Mesenchymal stem cell (in vitro differentiated cells and primary cell): ENCODE data around the gene B3GALT6.

Experiments used
- DNase-seq: peaks from one replicate; pipeline ENCODE4 v3.0.0-alpha.2; 2013
- H2AFZ ChIP-seq: one replicate; pipeline ENCODE4 v1.6.1; 2013; ENCODE audit warnings: low read depth, mild to moderate bottlenecking, control low read depth, inconsistent platforms, low read length, moderate library complexity
- H2AK5ac ChIP-seq: 2 replicates; pipeline ENCODE4 v1.6.1; 2013; ENCODE audit warnings: low read length, moderate library complexity, mild to moderate bottlenecking, inconsistent platforms; ENCODE audit not compliant: severe bottlenecking
- H2BK120ac ChIP-seq: one replicate; pipeline ENCODE4 v1.6.1; 2013; ENCODE audit warnings: low read depth, mild to moderate bottlenecking, inconsistent platforms, low read length, moderate library complexity
- H2BK12ac ChIP-seq, 2 experiments: one replicate each; pipeline ENCODE4 v1.6.1; 2013; ENCODE audit warnings: inconsistent platforms in 2 of 2, low read length in 2 of 2, mild to moderate bottlenecking in 2 of 2, moderate library complexity in 2 of 2, control low read depth in 1 of 2
- H2BK15ac ChIP-seq: one replicate; pipeline ENCODE4 v1.6.1; 2013; ENCODE audit warnings: mild to moderate bottlenecking, low read depth, inconsistent platforms; ENCODE audit not compliant: poor library complexity, severe bottlenecking
- H2BK5ac ChIP-seq: 2 replicates; pipeline ENCODE4 v1.6.1; 2013; ENCODE audit warnings: low read depth, mild to moderate bottlenecking, low read length, control low read depth, inconsistent platforms; ENCODE audit not compliant: poor library complexity, severe bottlenecking
- H3K14ac ChIP-seq, 2 experiments: one replicate each; pipeline ENCODE4 v1.6.1; 2013; ENCODE audit warnings: inconsistent platforms in 2 of 2, low read length in 2 of 2, control low read depth in 1 of 2, mild to moderate bottlenecking in 1 of 2, moderate library complexity in 1 of 2
- H3K18ac ChIP-seq, 2 experiments: one replicate each; pipeline ENCODE4 v1.6.1; 2013; ENCODE audit warnings: inconsistent platforms in 2 of 2, low read length in 2 of 2, control low read depth in 1 of 2, low read depth in 1 of 2, mild to moderate bottlenecking in 1 of 2
- H3K23ac ChIP-seq, 2 experiments: one replicate each; pipeline ENCODE4 v1.6.1; 2013; ENCODE audit warnings: inconsistent platforms in 2 of 2, low read length in 2 of 2, mild to moderate bottlenecking in 2 of 2, moderate library complexity in 2 of 2, control low read depth in 1 of 2
- H3K27ac ChIP-seq: 2 replicates; pipeline ENCODE4 v1.5.1; 2013; ENCODE audit warnings: mild to moderate bottlenecking, moderate library complexity, low read length, control low read depth, inconsistent platforms; ENCODE audit not compliant: poor library complexity, severe bottlenecking
- H3K27me3 ChIP-seq, 2 experiments: 2 replicates each; pipeline versions ENCODE4 v1.6.1 to v1.7.0; 2013; ENCODE audit warnings: low read length in 2 of 2, mild to moderate bottlenecking in 2 of 2, moderate library complexity in 2 of 2, control low read depth in 1 of 2, inconsistent platforms in 1 of 2; ENCODE audit not compliant: control insufficient read depth in 1 of 2, insufficient read depth in 1 of 2
- H3K36me3 ChIP-seq, 2 experiments: 2 replicates each; pipeline versions ENCODE4 v1.6.1 to v1.7.0; 2013; ENCODE audit warnings: low read length in 2 of 2, control low read depth in 1 of 2, inconsistent platforms in 1 of 2, low read depth in 1 of 2, mild to moderate bottlenecking in 1 of 2; ENCODE audit not compliant: insufficient read depth in 2 of 2, control insufficient read depth in 1 of 2
- H3K4ac ChIP-seq, 2 experiments: one replicate each; pipeline ENCODE4 v1.6.1; 2013; ENCODE audit warnings: inconsistent platforms in 2 of 2, low read length in 2 of 2, mild to moderate bottlenecking in 2 of 2, moderate library complexity in 2 of 2, control low read depth in 1 of 2, low read depth in 1 of 2
- H3K4me1 ChIP-seq: 2 replicates; pipeline ENCODE4 v1.6.1; 2013; ENCODE audit warnings: low read depth, low read length, control low read depth; ENCODE audit not compliant: control insufficient read depth, insufficient read depth
- H3K4me2 ChIP-seq: 2 replicates; pipeline ENCODE4 v1.6.1; 2013; ENCODE audit warnings: low read length, mild to moderate bottlenecking, inconsistent platforms; ENCODE audit not compliant: poor library complexity, severe bottlenecking
- H3K4me3 ChIP-seq, 2 experiments: 2 replicates each; pipeline versions ENCODE4 v1.5.1 to v1.7.0; 2013; ENCODE audit warnings: low read length in 2 of 2, mild to moderate bottlenecking in 2 of 2, control low read depth in 1 of 2, low read depth in 1 of 2; ENCODE audit not compliant: insufficient read depth in 1 of 2
- H3K79me1 ChIP-seq: replicated peaks from 2 replicates; pipeline ENCODE4 v1.6.1; 2013; ENCODE audit warnings: mild to moderate bottlenecking, control low read depth, low read length, inconsistent platforms; ENCODE audit not compliant: poor library complexity, severe bottlenecking
- H3K9ac ChIP-seq: 2 replicates; pipeline ENCODE4 v1.7.0; 2013; ENCODE audit warnings: mild to moderate bottlenecking, low read length, moderate library complexity
- H3K9me3 ChIP-seq: 2 replicates; pipeline ENCODE4 v1.7.0; 2013; ENCODE audit warnings: mild to moderate bottlenecking, low read length; ENCODE audit not compliant: control insufficient read depth
- H4K8ac ChIP-seq: one replicate; pipeline ENCODE4 v1.6.1; 2013; ENCODE audit warnings: inconsistent platforms, mild to moderate bottlenecking, low read length, moderate library complexity
- H4K91ac ChIP-seq: one replicate; pipeline ENCODE4 v1.6.1; 2013; ENCODE audit warnings: mild to moderate bottlenecking, low read length, inconsistent platforms
- WGBS: methylation state at CpG from one replicate; pipeline ENCODE4 v1.1.7; 2013; ENCODE audit warnings: mixed read lengths; 5-methylcytosine and 5-hydroxymethylcytosine counted together

B3GALT6 gene

GRCh38 chr1:1223321-1223720 lies 8.7 kb upstream of the B3GALT6 start:
- H3K4ac ChIP-seq: no peak overlapping the region
- peaks cover 59% of the 10 kb centered on the region for H3K79me1 ChIP-seq
- peaks cover 18% of the 10 kb centered on the region for H3K4me1 ChIP-seq
- no peak overlapping the region for H2BK120ac ChIP-seq
- H3K4me2 ChIP-seq: no peak overlapping the region
- no peak overlapping the region for H4K8ac ChIP-seq
- no peak overlapping the region for H2AFZ ChIP-seq
- H4K91ac ChIP-seq: no peak overlapping the region
- H3K9me3 ChIP-seq: no peaks in the 10 kb centered on the region
- H2BK15ac ChIP-seq: no peak overlapping the region
- 97% methylated on average over 15 of the region's 15 CpGs for WGBS
- H2BK12ac ChIP-seq: no peak overlapping the region
- H3K9ac ChIP-seq: no peak overlapping the region
- H3K14ac ChIP-seq: no peak overlapping the region
- no peak overlapping the region for H2BK5ac ChIP-seq
- no peak overlapping the region for H3K27ac ChIP-seq
- DNase-seq: no peak
- H3K18ac ChIP-seq: no peak overlapping the region
- no peaks in the 10 kb centered on the region for H3K27me3 ChIP-seq
- H3K23ac ChIP-seq: no peak overlapping the region
- H3K36me3 ChIP-seq: peaks cover 73 to 99% of the 10 kb centered on the region in 2 experiments
- H3K4me3 ChIP-seq: no peak overlapping the region
- no peak overlapping the region for H2AK5ac ChIP-seq

GRCh38 chr1:1223891-1224290 lies 8.1 kb upstream of the B3GALT6 start:
- 99% methylated on average over 21 of the region's 21 CpGs for WGBS

GRCh38 chr1:1225238-1225845 lies 6.7 kb upstream of the B3GALT6 start:
- no peak overlapping the region for H2BK15ac ChIP-seq
- peaks cover 20% of the 10 kb centered on the region for H3K4me1 ChIP-seq
- H3K27me3 ChIP-seq: no peaks in the 10 kb centered on the region
- H3K9me3 ChIP-seq: no peaks in the 10 kb centered on the region
- no peak overlapping the region for H3K18ac ChIP-seq
- no peak overlapping the region for H2AK5ac ChIP-seq
- H3K4ac ChIP-seq: no peak overlapping the region
- no peak overlapping the region for H4K8ac ChIP-seq
- H3K79me1 ChIP-seq: peaks cover 46% of the 10 kb centered on the region
- H3K14ac ChIP-seq: no peak overlapping the region
- no peak overlapping the region for H3K27ac ChIP-seq
- peaks cover 72 to 97% of the 10 kb centered on the region in 2 experiments for H3K36me3 ChIP-seq
- no peak overlapping the region for H2BK12ac ChIP-seq
- no peak overlapping the region for H3K4me2 ChIP-seq
- H3K4me3 ChIP-seq: no peak overlapping the region
- no peak overlapping the region for H4K91ac ChIP-seq
- WGBS: 99% methylated on average over 34 of the region's 34 CpGs
- no peak overlapping the region for H3K23ac ChIP-seq
- no peak for DNase-seq
- no peak overlapping the region for H2BK120ac ChIP-seq
- no peak overlapping the region for H2AFZ ChIP-seq
- H3K9ac ChIP-seq: no peak overlapping the region
- no peak overlapping the region for H2BK5ac ChIP-seq

More at GRCh38 chr1:1223891-1224290, 8.1 kb upstream of the B3GALT6 start:
- peaks cover 13% of the 10 kb centered on the region for H3K4me1 ChIP-seq
- no peak overlapping the region for H4K8ac ChIP-seq
- no peak overlapping the region for H2BK12ac ChIP-seq
- H2BK120ac ChIP-seq: no peak overlapping the region
- H3K9ac ChIP-seq: no peak overlapping the region
- no peak overlapping the region for H3K4me2 ChIP-seq
- H3K27ac ChIP-seq: no peak overlapping the region
- no peak overlapping the region for H3K4me3 ChIP-seq
- no peak overlapping the region for H2AK5ac ChIP-seq
- no peak overlapping the region for H3K23ac ChIP-seq
- no peak overlapping the region for H3K18ac ChIP-seq
- H2BK5ac ChIP-seq: no peak overlapping the region
- no peak overlapping the region for H3K4ac ChIP-seq
- no peak overlapping the region for H2AFZ ChIP-seq
- DNase-seq: no peak
- peaks cover 56% of the 10 kb centered on the region for H3K79me1 ChIP-seq
- no peak overlapping the region for H4K91ac ChIP-seq
- no peak overlapping the region for H2BK15ac ChIP-seq
- H3K14ac ChIP-seq: no peak overlapping the region
- H3K9me3 ChIP-seq: no peaks in the 10 kb centered on the region
- no peaks in the 10 kb centered on the region for H3K27me3 ChIP-seq
- peaks cover 74 to 99% of the 10 kb centered on the region in 2 experiments for H3K36me3 ChIP-seq

GRCh38 chr1:1225913-1226312 lies 6.1 kb upstream of the B3GALT6 start:
- Histone ChIP-seq H3K4me1 (peaks cover 19% of the 10 kb centered on the region), H3K27me3 (no peaks in the 10 kb centered on the region), H4K8ac (no peak overlapping the region), H3K36me3 (peaks cover 67 to 91% of the 10 kb centered on the region in 2 experiments), H3K9ac (no peak overlapping the region), H3K4me2 (no peak overlapping the region), H3K79me1 (peaks cover 41% of the 10 kb centered on the region), H2BK120ac (no peak overlapping the region), H3K4ac (no peak overlapping the region), H3K9me3 (no peaks in the 10 kb centered on the region), H2BK5ac (no peak overlapping the region), H3K18ac (no peak overlapping the region), H4K91ac (no peak overlapping the region), H3K27ac (no peak overlapping the region), H2BK12ac (no peak overlapping the region), H2BK15ac (no peak overlapping the region), H2AK5ac (no peak overlapping the region), H3K4me3 (no peak overlapping the region), H3K23ac (no peak overlapping the region), H2AFZ (no peak overlapping the region), H3K14ac (no peak overlapping the region)
- no peak for DNase-seq
- WGBS: 99% methylated on average over 18 of the region's 18 CpGs
